HL-60/S4 treated with phorbol 12-myristate 13-acetate at 8.2 ng/mL for 4 days and 3 days (cell line): ENCODE results near the gene OR7A10.

Experiments used
- in situ Hi-C: fragments of 300-500 bp; cut with MboI; formaldehyde crosslinking; loops from 2 replicates; pipeline ENCODE4 v1.15.0; 2022; ENCODE audit warnings: low sequenced_read_pairs

Gene OR7A10

GRCh38 chr19:14848822-14849221, at the start of gene OR7A10:
Gene OR7A10 (minus strand): TSS chr19:14848922. CDS start chr19:14841877, 7,045 bp downstream.
- in situ Hi-C loops = no loop called here

GRCh38 chr19:14890643-14891379, 42.1 kb upstream of the OR7A10 start:
- in situ Hi-C loops = no loop called here

GRCh38 chr19:14889994-14890642, 41.4 kb upstream of the OR7A10 start:
- in situ Hi-C loops = no loop called here

- in situ Hi-C loops = no loop called here
These were observed 37.3 kb upstream of the OR7A10 start, which contains the start of gene OR7A17 for GRCh38 chr19:14886032-14886431. Gene OR7A17 (minus strand): TSS chr19:14886132. CDS start chr19:14881355, 4,777 bp downstream.

- in situ Hi-C loops = no loop called here
These were observed 23.0 kb upstream of the OR7A10 start for GRCh38 chr19:14871619-14872230.

GRCh38 chr19:14868497-14868896, 19.8 kb upstream of the OR7A10 start:
- in situ Hi-C loops = no loop called here

GRCh38 chr19:14843578-14843977, 5.1 kb downstream of the OR7A10 start:
- in situ Hi-C loops = no loop called here

- in situ Hi-C loops = no loop called here
These were observed 5.6 kb downstream of the OR7A10 start for GRCh38 chr19:14843169-14843568.

GRCh38 chr19:14840206-14840605, 8.5 kb downstream of the OR7A10 start:
- in situ Hi-C loops = no loop called here

GRCh38 chr19:14837391-14837790, 11.3 kb downstream of the OR7A10 start:
- in situ Hi-C loops = no loop called here

- in situ Hi-C loops = no loop called here
These were observed 13.7 kb downstream of the OR7A10 start, which contains the start of the genes OR7A5 and OR7C1 for GRCh38 chr19:14835011-14835410. Gene OR7A5 (minus strand): TSS chr19:14835185. CDS start chr19:14828241, 6,944 bp downstream. Gene OR7C1 (minus strand): TSS chr19:14835185. CDS start chr19:14800136, 35,049 bp downstream.

GRCh38 chr19:14830702-14831101, 18.0 kb downstream of the OR7A10 start:
- in situ Hi-C loops = no loop called here

- in situ Hi-C loops = no loop called here
These were observed 22.7 kb downstream of the OR7A10 start for GRCh38 chr19:14826006-14826405.

- in situ Hi-C loops = no loop called here
These were observed 26.8 kb downstream of the OR7A10 start for GRCh38 chr19:14821937-14822336.

GRCh38 chr19:14818588-14818987, 30.1 kb downstream of the OR7A10 start:
- in situ Hi-C loops = no loop called here

- in situ Hi-C loops = no loop called here
These were observed 31.7 kb downstream of the OR7A10 start for GRCh38 chr19:14817052-14817451.

- in situ Hi-C loops = no loop called here
These were observed 33.6 kb downstream of the OR7A10 start for GRCh38 chr19:14814982-14815652.

- in situ Hi-C loops = no loop called here
These were observed 39.3 kb downstream of the OR7A10 start for GRCh38 chr19:14809272-14810057.

GRCh38 chr19:14804765-14805164, 44.0 kb downstream of the OR7A10 start:
- in situ Hi-C loops = no loop called here

- in situ Hi-C loops = no loop called here
These were observed 50.0 kb downstream of the OR7A10 start for GRCh38 chr19:14798760-14799159.
